GM18867 (cell line): ENCODE results near the gene INSYN2B.
"Not testable (repeated sequence)": the region's sequence is repeated elsewhere in the genome, so short reads cannot be mapped to it uniquely, and the experiment has no call there.

ENCODE experiments used
- ATAC-seq: cut with Tn5 transposase; IDR thresholded peaks from one replicate; pipeline ENCODE4 v1.9.1; 2021; ENCODE audit warnings: mild to moderate bottlenecking, moderate library complexity; ENCODE audit not compliant: unreplicated experiment

INSYN2B gene

DNA sequence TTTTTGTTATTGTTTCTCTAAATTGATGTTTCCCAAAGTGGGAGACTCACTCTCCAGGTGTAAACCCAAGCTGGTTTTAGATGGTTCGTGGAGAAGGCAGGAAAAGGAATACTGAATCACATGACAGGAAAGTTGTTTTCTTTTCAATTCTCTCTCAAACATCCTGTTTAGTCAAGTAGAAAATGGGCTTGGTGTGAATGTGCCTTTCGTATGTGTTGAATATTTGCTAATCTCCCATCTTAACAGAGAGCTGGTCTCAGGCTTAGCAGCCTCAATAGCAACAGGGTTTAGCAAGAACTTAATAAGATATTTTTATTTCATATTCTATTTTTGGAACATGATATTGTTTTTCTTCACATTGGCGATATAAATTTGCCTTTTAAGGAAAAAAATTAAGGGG lies 119.7 kb downstream of the INSYN2B start:
- no peak for ATAC-seq

DNA sequence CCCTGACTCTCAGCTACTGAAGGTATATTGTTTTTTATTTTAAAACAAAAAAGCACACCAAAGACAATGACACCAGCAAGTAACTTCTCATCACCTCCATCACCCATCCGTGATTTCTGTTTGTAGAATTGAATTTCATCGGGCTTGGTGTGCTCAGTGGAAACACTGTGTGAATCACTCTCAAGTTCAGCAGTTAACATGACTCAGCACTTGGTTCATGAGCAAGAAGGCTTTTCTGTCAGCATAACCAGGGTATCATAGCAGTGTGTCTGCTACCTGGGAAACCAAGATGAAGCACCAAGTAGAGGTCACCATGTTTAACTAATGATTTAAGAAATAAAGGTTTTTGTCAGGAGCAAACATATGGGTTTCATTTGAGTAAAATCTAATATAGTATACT lies 123.7 kb downstream of the INSYN2B start:
- ATAC-seq, result no peak

DNA sequence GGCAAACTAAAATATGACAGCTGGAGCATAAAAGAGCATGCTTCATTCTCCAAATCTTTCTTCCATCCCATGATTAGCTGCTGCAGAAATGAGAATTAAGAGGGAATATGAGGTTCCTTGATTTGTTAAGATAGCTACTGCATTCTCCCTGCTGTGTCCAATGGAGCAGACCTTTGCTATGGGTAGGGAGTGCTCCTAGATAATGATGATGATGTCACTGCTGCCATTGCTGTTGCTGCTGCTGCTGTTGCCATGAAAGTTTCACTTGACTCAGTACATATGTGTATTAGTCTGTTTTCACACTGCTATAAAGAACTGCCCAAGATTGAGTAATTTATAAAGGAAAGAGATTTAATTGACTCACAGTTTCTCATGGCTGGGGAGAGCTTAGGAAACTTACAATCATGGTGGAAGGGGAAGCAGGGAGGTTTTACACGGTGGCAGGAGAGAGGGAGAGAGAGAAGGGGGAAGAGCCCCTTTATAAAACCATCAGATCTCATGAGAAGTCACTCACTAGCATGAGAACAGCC lies 128.9 kb downstream of the INSYN2B start:
- ATAC-seq, result no peak

DNA sequence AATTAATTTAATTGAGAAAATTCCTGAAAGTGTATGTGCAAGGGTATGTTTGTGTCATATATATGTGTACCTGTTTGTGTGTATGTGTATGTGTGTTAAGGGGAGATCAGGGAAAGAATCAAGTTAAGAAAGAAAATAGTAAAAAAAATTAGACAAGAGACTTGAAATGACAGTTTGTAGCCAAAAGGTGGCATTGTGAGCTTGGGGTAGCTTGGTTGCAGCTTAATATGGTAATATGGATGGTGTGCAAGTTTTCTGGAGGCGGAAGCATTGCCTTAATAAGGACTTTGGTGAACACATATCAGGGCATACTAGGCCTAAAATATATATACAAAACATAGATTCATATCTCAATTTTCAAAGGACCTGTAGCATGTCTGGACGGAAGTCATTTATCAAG lies 129.9 kb downstream of the INSYN2B start:
- ATAC-seq, result no peak

DNA sequence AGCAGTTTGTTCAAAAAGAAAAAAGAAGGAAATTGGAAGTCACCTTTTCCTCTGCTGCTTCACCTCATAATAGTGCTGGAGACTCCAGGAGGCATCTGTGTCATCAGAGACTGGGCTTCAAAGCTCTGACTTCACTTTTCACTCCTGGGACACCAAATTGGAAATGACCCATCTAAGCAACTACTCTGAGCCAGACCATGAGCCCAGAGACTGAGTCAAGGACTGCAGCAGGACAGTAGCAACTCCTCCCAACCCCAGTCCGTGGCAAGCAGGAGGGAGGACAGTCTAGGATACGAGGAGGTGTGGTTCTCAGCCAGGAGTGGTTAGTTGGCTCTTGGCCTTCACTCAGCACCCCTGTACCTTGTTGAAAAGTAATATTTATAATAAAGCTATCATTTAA lies 131.5 kb downstream of the INSYN2B start:
- no peak for ATAC-seq

DNA sequence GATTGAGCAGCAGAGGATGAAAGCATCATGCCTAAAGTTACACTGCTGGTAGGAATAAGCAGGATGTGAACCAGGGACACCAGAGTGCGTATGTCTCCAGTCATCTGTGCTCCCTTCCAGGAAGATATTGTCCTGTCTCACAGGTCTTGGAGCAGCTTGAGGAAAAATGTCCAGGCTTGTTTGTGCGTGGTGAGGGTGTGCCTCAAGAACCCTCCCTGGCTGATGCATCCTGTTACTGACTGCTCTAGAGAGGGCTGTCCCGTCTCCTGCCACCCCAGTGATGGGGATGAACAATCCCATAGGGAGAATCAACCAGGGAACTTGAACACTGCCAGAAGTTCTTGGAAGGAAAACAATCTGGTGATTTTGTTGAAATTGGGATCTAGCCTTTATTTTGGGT lies 132.0 kb downstream of the INSYN2B start:
- ATAC-seq, result no peak

DNA sequence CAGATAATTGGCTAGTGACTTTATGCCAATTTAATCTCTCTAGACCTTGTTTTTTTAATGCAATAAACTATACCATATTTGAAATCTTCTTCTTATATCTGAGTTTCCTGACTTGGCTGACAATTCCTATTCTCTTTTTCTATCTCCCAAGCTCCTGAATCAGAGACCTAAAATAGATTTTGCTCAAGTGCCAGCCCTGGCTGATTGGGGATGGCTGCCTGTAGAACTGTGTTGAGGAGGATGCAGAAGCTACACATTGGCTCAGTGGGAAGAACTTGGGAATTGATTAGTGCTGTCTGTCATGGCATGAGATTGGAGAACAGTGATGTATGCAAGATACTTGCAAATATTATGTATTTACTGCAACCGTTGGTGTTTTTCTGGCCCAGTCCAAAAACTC lies 132.8 kb downstream of the INSYN2B start:
- no peak for ATAC-seq

DNA sequence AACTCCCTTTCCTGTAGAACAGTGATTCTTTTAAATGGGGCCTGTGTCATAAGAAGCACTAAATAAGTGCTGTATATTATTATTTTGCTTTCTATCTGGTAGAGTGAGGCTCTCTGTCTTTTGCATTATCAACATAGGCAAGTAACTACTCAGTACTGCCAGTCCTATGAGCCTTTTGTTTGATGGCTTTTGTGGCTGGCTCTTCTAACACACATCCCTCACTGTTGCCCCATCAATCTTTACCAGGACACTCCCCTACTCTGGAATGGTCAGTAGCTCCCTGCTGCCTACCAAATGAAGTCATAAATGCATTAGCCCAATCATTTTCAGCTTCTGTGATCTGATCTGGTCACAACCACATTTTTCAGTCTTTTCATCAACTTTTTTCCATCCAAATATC lies 137.6 kb downstream of the INSYN2B start:
- ATAC-seq, result no peak

DNA sequence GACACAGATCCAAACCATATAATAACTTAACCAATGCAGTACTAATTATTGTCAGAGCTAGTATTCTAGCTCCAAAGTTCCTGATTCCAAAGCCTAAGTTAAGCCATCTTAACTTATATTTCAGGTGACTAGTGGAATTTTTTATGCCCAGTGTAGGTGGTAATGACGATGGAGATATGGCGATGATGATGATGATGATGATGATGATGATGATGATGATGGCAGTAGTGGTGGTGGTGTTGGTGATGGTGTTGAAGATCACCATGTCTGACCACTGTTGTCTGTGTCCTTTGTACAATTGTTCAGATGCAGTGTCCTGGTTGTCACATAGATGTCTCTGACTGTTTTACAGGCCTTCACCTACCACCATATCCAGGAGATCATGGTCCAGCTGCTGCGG lies 139.9 kb downstream of the INSYN2B start:
- no peak for ATAC-seq

DNA sequence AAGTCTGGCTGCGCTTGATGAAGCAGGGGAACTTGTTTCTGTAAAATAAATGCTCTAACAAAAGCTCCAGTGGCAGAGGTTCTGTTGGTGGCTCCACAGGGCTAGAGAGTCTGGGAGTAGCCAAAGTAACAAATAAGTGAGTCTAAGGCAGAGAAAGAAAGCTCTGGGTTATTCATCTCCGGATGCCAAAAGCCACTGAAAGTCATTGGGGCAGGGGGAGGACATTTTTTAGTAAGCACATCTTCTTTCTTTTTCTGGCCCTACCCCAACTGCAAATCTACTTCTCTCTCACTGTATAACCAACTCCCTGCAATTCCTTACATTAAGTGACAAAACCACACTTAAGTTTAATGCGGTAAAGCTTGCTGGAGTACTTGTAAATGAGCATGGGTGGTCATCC lies 141.6 kb downstream of the INSYN2B start:
- ATAC-seq, result peak; percentile 90

DNA sequence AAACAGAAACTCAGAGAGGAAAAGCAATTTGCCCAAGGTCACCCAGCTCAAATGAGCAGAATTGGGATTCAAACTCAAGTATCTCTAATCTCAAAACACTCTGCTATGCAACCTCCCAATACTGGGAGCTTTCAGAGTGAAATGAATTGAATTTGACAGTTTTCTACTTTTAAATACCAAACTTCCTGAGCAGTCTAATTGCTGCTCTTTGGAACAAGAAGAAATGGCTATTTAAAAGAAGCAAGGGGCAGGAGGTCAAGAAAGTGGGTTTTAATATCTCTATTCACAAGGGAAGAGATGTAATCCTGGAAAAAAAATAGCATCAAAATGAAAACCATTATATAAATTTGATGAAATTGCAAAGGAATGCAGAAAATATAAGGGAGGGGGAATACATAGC lies 142.6 kb downstream of the INSYN2B start:
- no peak for ATAC-seq

DNA sequence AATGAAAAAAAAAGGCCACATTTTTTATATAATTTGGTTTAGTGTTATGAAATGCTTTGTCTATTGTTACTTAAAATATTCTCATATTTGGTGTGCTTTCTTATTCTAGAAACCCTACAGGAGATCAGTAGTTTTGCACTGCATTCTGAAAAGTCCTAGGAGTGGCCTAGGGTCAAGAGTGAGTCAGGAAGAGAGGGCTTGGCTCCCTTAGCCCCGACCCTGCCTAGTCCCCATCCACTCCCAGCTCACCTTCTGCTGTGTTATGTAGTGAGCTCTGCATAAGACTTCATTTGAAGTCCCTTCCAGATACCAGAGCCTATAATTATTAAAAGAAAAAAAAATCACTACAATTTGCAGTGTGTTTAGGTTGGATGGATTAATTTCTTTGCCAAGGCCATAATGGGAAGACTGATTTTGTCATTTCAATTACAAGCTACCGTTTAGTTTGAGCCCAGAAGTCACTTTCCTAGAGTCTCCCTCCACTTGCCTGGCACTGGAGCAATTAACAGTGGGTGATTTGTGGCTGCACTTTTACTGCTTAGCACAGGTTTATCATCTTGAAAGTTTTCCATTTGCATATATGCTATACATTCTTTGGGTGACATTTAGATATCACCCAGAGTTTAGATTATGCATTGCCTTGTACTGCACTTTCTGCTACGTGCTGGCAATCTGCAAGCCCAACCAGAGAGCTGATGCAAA lies 143.3 kb downstream of the INSYN2B start:
- no peak for ATAC-seq

DNA sequence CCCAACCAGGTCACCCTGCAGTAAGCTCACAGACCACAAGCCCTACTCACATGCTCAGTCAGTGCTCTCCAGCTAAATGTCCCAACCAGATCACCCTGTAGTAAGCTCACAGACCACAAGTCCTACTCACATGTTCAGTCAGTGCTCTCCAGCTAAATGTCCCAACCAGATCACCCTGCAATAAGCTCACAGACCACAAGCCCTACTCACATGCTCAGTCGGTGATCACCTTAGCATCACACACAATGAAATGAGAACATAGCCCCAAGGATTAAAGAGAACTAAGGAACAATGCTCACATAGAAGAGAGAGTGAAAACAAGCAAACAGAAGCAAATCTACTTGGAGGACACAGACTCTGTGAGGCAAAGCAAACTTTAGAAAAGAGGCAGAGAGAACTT lies 145.8 kb downstream of the INSYN2B start:
- ATAC-seq, result not testable (repeated sequence)

DNA sequence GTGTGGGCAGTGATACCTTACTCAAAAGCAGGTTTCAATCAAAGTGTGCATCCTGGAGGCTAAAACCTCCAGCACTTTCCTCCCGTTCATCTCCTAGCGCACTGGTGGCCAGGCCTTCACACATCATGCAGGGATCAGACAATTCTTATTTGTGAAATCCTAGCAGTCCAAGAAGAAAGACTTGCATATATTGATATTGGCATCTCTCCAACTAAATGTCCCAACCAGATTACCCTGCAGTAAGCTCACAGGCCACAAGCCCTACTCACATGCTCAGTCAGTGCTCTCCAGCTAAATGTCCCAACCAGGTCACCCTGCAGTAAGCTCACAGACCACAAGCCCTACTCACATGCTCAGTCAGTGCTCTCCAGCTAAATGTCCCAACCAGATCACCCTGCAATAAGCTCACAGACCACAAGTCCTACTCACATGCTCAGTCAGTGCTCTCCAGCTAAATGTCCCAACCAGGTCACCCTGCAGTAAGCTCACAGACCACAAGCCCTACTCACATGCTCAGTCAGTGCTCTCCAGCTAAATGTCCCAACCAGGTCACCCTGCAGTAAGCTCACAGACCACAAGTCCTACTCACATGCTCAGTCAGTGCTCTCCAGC lies 146.5 kb downstream of the INSYN2B start:
- not testable (repeated sequence) for ATAC-seq

DNA sequence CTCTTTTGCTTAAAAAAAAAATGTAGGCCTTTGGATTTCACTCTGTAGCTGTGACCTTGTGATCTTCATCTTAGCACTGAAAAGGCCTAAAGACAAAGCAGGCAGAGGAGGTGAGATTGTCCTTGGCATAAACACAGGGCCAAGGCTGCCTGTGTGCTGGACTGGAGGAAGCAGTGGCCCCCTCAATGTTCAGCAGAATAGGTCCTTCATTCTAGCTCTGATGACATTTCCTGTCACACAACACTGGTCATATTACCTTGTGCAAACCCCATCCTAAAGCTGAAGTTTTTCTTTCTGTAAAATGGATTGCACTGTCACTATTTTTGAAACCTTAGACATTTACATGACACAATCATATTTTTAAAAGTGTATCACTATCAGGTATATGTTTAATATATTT lies 147.4 kb downstream of the INSYN2B start:
- ATAC-seq, result no peak

DNA sequence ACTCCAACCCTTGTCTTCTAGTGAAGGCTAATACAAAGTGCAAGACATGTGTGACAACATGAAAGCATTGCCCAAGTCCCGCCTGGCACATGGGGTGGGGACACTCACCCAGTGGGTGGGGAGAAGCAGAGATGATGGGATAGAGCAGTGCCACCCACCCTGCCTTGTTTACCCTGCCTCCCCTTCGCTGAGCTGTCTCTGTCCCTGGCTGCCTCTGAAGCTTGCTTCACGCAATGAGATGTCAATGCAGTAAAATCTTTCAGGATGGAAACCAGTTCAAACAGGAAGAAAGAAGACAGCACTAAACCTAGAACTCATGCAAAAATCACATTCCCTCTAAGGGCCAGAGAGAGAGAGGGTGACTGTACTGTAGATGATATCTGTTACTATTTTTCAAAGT lies 148.0 kb downstream of the INSYN2B start:
- ATAC-seq, result no peak

DNA sequence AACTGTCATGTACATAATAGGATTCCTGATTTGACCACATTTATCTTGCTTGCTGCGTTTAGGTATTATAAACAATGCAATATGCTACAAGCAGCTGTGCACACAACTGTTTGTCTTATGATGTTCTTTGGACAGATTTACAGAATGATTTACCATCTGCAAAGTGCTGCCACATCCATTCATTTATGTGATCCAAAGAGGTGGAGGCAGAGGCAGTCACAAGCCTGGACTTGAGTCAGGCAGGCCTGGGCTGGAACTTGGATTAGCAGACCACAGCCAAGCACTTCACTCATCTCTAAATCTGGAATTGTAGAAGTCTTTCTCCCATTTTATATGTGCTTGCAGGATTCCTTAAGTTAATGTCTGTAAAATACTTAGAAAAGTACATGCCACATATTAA lies 149.0 kb downstream of the INSYN2B start:
- no peak for ATAC-seq

DNA sequence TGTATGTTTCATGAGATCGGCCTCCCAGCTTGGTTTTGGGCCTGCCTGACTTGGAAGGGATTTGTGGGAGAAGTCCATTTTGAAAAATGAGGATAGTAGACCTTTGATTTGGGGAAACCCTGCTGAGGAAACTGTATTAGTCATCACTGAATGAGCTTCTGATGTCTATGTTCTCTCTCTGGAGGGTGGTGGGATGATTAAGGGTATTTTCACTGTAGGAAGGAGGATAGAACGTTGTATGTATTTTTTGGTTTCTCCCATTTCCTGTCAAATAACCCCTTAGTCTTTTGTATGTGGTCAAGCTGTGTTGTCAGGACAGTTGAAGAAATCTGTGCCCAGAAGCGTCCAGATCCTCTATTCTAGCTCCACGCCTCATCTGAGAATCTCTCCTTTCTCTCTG lies 151.9 kb downstream of the INSYN2B start:
- peak; percentile 50 for ATAC-seq

DNA sequence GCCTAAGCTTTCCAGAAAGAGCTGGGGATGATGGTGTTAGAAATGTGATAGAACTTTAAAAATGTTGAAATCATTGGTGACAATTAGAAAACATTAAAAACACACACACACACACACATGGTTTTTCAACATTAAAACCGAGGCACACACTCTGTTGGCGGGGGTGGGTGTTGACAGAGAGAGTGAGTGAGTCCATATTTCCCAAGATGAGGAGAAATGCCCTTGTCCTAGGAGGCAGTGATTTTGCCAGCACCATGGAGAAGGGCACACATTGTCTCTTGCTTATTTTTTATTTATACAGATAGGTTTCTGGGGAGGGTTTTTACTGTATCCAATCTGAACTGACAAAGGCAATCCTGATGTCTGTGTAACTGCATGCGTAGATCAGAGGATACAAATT lies 152.5 kb downstream of the INSYN2B start:
- no peak for ATAC-seq

DNA sequence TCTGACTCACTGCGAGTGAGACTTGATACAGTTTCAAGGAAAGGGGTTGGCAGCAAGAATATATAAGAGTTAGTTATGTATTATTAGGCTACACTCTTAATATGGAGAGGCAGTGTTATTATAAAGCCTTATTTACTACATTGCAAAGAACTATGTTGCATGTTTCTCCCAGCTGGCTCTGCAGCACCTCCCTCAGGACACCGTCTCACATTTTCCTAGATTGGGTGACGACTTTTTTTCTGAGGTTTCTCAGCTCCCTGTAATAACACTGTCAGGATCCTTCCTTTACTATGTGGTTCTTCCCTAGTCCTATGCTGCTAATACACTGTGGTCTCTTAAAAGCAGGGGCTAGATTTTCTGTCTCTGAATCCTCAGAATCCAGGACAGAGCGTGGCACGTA lies 153.7 kb downstream of the INSYN2B start:
- ATAC-seq, result no peak

DNA sequence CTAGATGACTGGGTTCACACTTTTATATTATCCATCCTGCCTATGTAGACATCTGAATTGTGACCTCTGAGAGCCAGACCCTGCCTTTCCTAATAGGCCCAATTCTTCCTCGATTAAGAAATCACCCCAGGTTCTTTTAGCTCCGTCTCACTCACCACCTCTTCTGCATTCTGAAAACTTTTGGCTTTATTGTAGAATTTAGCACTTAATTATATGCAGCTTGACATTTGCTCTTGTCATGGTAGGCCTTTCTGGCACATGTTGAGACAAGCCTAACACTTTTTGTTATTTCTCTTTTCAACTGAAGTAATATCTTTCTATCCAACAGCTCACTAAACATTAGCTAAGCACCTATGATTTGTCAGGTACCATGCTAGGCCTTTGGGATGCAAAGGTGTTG lies 163.3 kb downstream of the INSYN2B start:
- ATAC-seq, result no peak

DNA sequence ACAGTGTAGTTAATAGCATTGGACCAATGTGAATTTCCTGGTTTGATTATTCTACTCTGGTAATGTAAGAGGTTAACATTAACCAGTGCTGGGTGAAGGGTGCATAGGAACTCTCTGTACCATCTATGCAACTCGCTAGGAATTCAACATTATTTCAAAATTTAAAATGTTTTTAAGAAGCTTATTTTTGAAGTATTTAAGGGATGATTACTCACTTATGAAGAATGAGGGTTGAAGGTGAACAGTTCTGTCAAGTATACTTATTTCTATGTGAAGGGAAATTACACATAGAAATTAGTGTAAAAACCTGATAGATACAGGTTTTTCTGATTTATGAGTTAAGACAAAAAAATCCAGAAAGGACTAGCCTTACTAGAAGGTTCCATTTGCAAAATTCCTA lies 165.8 kb downstream of the INSYN2B start:
- ATAC-seq, result no peak
